Tibial nerve (tissue), 3 donors: ENCODE measurements around the gene RALY.

Source experiments
- CTCF ChIP-seq, 5 experiments: fragments of 200-600 bp in 3 of 5; fragments of 450-650 bp in 2 of 5; sonication (generic) in 3 of 5; IDR thresholded peaks; one replicate each; pipeline ENCODE4 v1.5.1; 2016 to 2019; ENCODE audit warnings: antibody characterized with exemption in 5 of 5, mild to moderate bottlenecking in 3 of 5, moderate library complexity in 2 of 5
- POLR2A ChIP-seq, 2 donors: fragments of 450-650 bp; IDR thresholded peaks; one replicate each; pipeline ENCODE4 v1.6.1; 2017; ENCODE audit warnings: antibody characterized with exemption in 2 of 2, mild to moderate bottlenecking in 2 of 2, moderate library complexity in 2 of 2

- TF ChIP-seq POLR2A (IDR thresholded peaks at IDR 0.05) (no peak), CTCF (IDR thresholded peaks at IDR 0.05) (no peak)
These were observed 26.6 kb upstream of the RALY start for GRCh38 chr20:33967126-33967525.
